ENCODE data around the gene SNX25.
"Not testable (repeated sequence)": the region's sequence is repeated elsewhere in the genome, so short reads cannot be mapped to it uniquely, and the experiment has no call there.

SNX25 gene

GRCh38 chr4:185227131-185227551, 17.7 kb downstream of the SNX25 start:
- in situ Hi-C loops (cut with HindIII; ENCODE audit: low sequenced_read_pairs) = no loop called here

- in situ Hi-C loops (cut with HindIII; ENCODE audit: low sequenced_read_pairs) = no loop called here
Measured at GRCh38 chr4:185227713-185228278, 18.4 kb downstream of the SNX25 start.

- in situ Hi-C loops (cut with HindIII; ENCODE audit: low sequenced_read_pairs) = no loop called here
Measured at GRCh38 chr4:185229021-185229818, 19.8 kb downstream of the SNX25 start.

- in situ Hi-C loops (cut with HindIII; ENCODE audit: low sequenced_read_pairs) = no loop called here
Measured at GRCh38 chr4:185232370-185232769, 23.0 kb downstream of the SNX25 start.

GRCh38 chr4:185235119-185235842, 25.9 kb downstream of the SNX25 start:
- in situ Hi-C loops (cut with HindIII; ENCODE audit: low sequenced_read_pairs) = no loop called here

- in situ Hi-C loops (cut with HindIII; ENCODE audit: low sequenced_read_pairs) = no loop called here
Measured at GRCh38 chr4:185235843-185236503, 26.6 kb downstream of the SNX25 start.

- in situ Hi-C loops (cut with HindIII; ENCODE audit: low sequenced_read_pairs) = no loop called here
Measured at GRCh38 chr4:185237175-185237574, 27.8 kb downstream of the SNX25 start.

GRCh38 chr4:185238215-185238681, 28.9 kb downstream of the SNX25 start:
- in situ Hi-C loops (cut with HindIII; ENCODE audit: low sequenced_read_pairs) = no loop called here

GRCh38 chr4:185238750-185239149, 29.4 kb downstream of the SNX25 start:
- in situ Hi-C loops (cut with HindIII; ENCODE audit: low sequenced_read_pairs) = no loop called here

GRCh38 chr4:185240486-185240885, 31.1 kb downstream of the SNX25 start:
- in situ Hi-C loops (cut with HindIII; ENCODE audit: low sequenced_read_pairs) = not testable (repeated sequence)

- in situ Hi-C loops (cut with HindIII; ENCODE audit: low sequenced_read_pairs) = no loop called here
Measured at GRCh38 chr4:185242749-185243533, 33.5 kb downstream of the SNX25 start.

- in situ Hi-C loops (cut with HindIII; ENCODE audit: low sequenced_read_pairs) = no loop called here
Measured at GRCh38 chr4:185243879-185244278, 34.5 kb downstream of the SNX25 start.

GRCh38 chr4:185244763-185245162, 35.4 kb downstream of the SNX25 start:
- in situ Hi-C loops (cut with HindIII; ENCODE audit: low sequenced_read_pairs) = no loop called here

GRCh38 chr4:185246453-185246852, 37.1 kb downstream of the SNX25 start:
- in situ Hi-C loops (cut with HindIII; ENCODE audit: low sequenced_read_pairs) = no loop called here

GRCh38 chr4:185247151-185247550, 37.8 kb downstream of the SNX25 start:
- in situ Hi-C loops (cut with HindIII; ENCODE audit: low sequenced_read_pairs) = no loop called here

- in situ Hi-C loops (cut with HindIII; ENCODE audit: low sequenced_read_pairs) = no loop called here
Measured at GRCh38 chr4:185248393-185249039, 39.1 kb downstream of the SNX25 start.

GRCh38 chr4:185249105-185249504, 39.7 kb downstream of the SNX25 start:
- in situ Hi-C loops (cut with HindIII; ENCODE audit: low sequenced_read_pairs) = no loop called here

- in situ Hi-C loops (cut with HindIII; ENCODE audit: low sequenced_read_pairs) = no loop called here
Measured at GRCh38 chr4:185254434-185254833, 45.0 kb downstream of the SNX25 start.

GRCh38 chr4:185255868-185256267, 46.5 kb downstream of the SNX25 start:
- in situ Hi-C loops (cut with HindIII; ENCODE audit: low sequenced_read_pairs) = no loop called here

GRCh38 chr4:185256446-185256845, 47.0 kb downstream of the SNX25 start:
- in situ Hi-C loops (cut with HindIII; ENCODE audit: low sequenced_read_pairs) = no loop called here

All from endothelial cell of hepatic sinusoid (primary cell).